HepG2 (cell line): Measurements from ENCODE around the gene GPR25. TPM values are rescaled to one million over a fixed set of nuclear protein-coding genes. Genes with fewer than 3 reads are reported as not detected.

Experiments used
- CBX2 ChIP-seq, 2 experiments: fragments of 200-600 bp in 1 of 2; sonication (generic); formaldehyde crosslinking in 1 of 2; IDR thresholded peaks; 2 replicates each; pipeline versions ENCODE4 v1.7.0 to v1.8.1; 2018 to 2022; ENCODE audit warnings: low read depth in 2 of 2, low read length in 1 of 2, mild to moderate bottlenecking in 1 of 2, missing genetic modification reagents in 1 of 2
- DNMT1 ChIP-seq: sonication (generic); formaldehyde crosslinking; IDR thresholded peaks from 2 replicates; pipeline ENCODE4 v1.5.1; 2020; ENCODE audit warnings: mild to moderate bottlenecking, missing genetic modification reagents
- HDAC1 ChIP-seq: sonication (generic); formaldehyde crosslinking; IDR thresholded peaks from 2 replicates; pipeline ENCODE4 v1.5.1; 2020; ENCODE audit warnings: mild to moderate bottlenecking, missing genetic modification reagents
- KMT2A ChIP-seq: sonication (generic); formaldehyde crosslinking; IDR thresholded peaks from 2 replicates; pipeline ENCODE4 v1.4.0; 2020; ENCODE audit warnings: missing genetic modification reagents
- SCMH1 ChIP-seq: sonication (generic); formaldehyde crosslinking; IDR thresholded peaks from 2 replicates; pipeline ENCODE4 v1.9.0; 2021; ENCODE audit warnings: missing genetic modification reagents, mild to moderate bottlenecking, borderline replicate concordance
- SP2 ChIP-seq: sonication (generic); formaldehyde crosslinking; IDR thresholded peaks from 2 replicates; pipeline ENCODE4 v1.5.1; 2020; ENCODE audit warnings: mild to moderate bottlenecking, missing genetic modification reagents
- TARDBP ChIP-seq: sonication (generic); formaldehyde crosslinking; IDR thresholded peaks from 2 replicates; pipeline ENCODE4 v1.8.0; 2022; ENCODE audit warnings: mild to moderate bottlenecking, missing genetic modification reagents
- TBX2 ChIP-seq: sonication (generic); formaldehyde crosslinking; IDR thresholded peaks from 2 replicates; pipeline ENCODE4 v1.5.0; 2020; ENCODE audit warnings: missing genetic modification reagents, mild to moderate bottlenecking, borderline replicate concordance
- TSC22D2 ChIP-seq: sonication (generic); formaldehyde crosslinking; IDR thresholded peaks from 2 replicates; pipeline ENCODE4 v1.5.1; 2020; ENCODE audit warnings: missing genetic modification reagents, mild to moderate bottlenecking, borderline replicate concordance
- ZNF33B ChIP-seq: sonication (generic); formaldehyde crosslinking; IDR thresholded peaks from 2 replicates; pipeline ENCODE4 v1.5.1; 2020; ENCODE audit warnings: mild to moderate bottlenecking, missing genetic modification reagents
- ZNF567 ChIP-seq: sonication (generic); formaldehyde crosslinking; IDR thresholded peaks from 2 replicates; pipeline ENCODE4 v1.8.1; 2023; ENCODE audit warnings: mild to moderate bottlenecking, missing genetic modification reagents, borderline replicate concordance
- polyA plus RNA-seq, 8 experiments: library from polyadenylated mRNA; depleted of rRNA in 3 of 8; stranded (reverse) in 7 of 8; unstranded in 1 of 8; fragments of >200 nt; fragmentation: Illumina TruSeq in 4 of 8; extraction: Trizol in 4 of 8; gene quantifications; 2 replicates each; pipeline versions ENCODE4 v1.2.1 to v1.2.3, GENCODE V29; 2011 to 2016; ENCODE audit warnings: low read depth in 4 of 8, missing spikeins in 1 of 8, mixed read lengths in 1 of 8; ENCODE audit not compliant: insufficient read depth in 1 of 8
- total RNA-seq, 5 experiments: library from RNA; depleted of rRNA; stranded (reverse); fragments of >200 nt; fragmentation: Illumina TruSeq; extraction: Trizol; gene quantifications; 2 replicates each; pipeline ENCODE4 v1.2.3, GENCODE V29; 2016; ENCODE audit warnings: low read depth in 1 of 5
- TF ChIP-seq, protein P1 (sequence below): sonication (generic); formaldehyde crosslinking; IDR thresholded peaks from 2 replicates; pipeline ENCODE4 v1.4.0; 2020; ENCODE audit warnings: missing genetic modification reagents
- TF ChIP-seq, protein P2 (sequence below): sonication (generic); formaldehyde crosslinking; IDR thresholded peaks from 2 replicates; pipeline ENCODE4 v1.5.0; 2020; ENCODE audit warnings: missing genetic modification reagents
- TF ChIP-seq, protein P3 (sequence below): IDR thresholded peaks from 2 replicates; pipeline ENCODE4 v1.6.1; 2016; ENCODE audit warnings: mild to moderate bottlenecking, missing biosample characterization, missing genetic modification reagents
- TF ChIP-seq, protein P4 (sequence below): sonication (generic); formaldehyde crosslinking; IDR thresholded peaks from 2 replicates; pipeline ENCODE4 v1.4.0; 2020; ENCODE audit warnings: mild to moderate bottlenecking, missing genetic modification reagents, borderline replicate concordance
- TF ChIP-seq, protein P5 (sequence below): sonication (generic); formaldehyde crosslinking; IDR thresholded peaks from 2 replicates; pipeline ENCODE4 v1.4.0; 2020; ENCODE audit warnings: missing genetic modification reagents
- TF ChIP-seq, protein P6 (sequence below): sonication (generic); formaldehyde crosslinking; IDR thresholded peaks from 2 replicates; pipeline ENCODE4 v1.4.0; 2020; ENCODE audit warnings: missing genetic modification reagents

The GPR25 gene
- total and polyA plus RNA-seq, 2 of the 13 experiments (the other 11 are each of a cell fraction or from before 2014, with no cell fraction given), result not detected

DNA sequence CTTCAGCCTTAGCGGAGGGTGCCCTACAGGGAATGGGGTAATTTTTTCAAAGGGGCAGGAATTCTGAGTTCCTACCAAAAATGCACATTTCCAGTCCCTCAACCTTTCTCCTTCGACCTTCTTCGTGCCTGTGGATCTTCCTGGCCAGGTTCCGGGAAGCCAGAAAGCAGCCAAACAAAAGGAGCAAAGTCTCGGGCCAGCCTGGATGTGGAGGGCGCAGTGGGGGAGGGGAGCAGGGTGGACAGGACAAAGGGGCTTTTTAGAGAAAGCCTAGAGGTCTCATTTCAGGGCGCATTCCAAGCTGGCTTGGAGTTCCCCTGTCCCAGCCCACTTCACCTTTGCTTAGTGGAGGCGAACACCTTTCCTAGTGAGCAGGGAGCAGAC is 19.0 kb downstream of the GPR25 start (continued):
- TF ChIP-seq, protein P1, sequence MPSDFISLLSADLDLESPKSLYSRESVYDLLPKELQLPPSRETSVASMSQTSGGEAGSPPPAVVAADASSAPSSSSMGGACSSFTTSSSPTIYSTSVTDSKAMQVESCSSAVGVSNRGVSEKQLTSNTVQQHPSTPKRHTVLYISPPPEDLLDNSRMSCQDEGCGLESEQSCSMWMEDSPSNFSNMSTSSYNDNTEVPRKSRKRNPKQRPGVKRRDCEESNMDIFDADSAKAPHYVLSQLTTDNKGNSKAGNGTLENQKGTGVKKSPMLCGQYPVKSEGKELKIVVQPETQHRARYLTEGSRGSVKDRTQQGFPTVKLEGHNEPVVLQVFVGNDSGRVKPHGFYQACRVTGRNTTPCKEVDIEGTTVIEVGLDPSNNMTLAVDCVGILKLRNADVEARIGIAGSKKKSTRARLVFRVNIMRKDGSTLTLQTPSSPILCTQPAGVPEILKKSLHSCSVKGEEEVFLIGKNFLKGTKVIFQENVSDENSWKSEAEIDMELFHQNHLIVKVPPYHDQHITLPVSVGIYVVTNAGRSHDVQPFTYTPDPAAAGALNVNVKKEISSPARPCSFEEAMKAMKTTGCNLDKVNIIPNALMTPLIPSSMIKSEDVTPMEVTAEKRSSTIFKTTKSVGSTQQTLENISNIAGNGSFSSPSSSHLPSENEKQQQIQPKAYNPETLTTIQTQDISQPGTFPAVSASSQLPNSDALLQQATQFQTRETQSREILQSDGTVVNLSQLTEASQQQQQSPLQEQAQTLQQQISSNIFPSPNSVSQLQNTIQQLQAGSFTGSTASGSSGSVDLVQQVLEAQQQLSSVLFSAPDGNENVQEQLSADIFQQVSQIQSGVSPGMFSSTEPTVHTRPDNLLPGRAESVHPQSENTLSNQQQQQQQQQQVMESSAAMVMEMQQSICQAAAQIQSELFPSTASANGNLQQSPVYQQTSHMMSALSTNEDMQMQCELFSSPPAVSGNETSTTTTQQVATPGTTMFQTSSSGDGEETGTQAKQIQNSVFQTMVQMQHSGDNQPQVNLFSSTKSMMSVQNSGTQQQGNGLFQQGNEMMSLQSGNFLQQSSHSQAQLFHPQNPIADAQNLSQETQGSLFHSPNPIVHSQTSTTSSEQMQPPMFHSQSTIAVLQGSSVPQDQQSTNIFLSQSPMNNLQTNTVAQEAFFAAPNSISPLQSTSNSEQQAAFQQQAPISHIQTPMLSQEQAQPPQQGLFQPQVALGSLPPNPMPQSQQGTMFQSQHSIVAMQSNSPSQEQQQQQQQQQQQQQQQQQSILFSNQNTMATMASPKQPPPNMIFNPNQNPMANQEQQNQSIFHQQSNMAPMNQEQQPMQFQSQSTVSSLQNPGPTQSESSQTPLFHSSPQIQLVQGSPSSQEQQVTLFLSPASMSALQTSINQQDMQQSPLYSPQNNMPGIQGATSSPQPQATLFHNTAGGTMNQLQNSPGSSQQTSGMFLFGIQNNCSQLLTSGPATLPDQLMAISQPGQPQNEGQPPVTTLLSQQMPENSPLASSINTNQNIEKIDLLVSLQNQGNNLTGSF, result no peak
- TF ChIP-seq SCMH1 (no peak), TSC22D2 (CRISPR knock-in tag) (0 out of 2 replicates have a peak, but pooled peaks have one; percentile 6), TARDBP (CRISPR knock-in tag) (no peak), SP2 (CRISPR knock-in tag) (no peak), DNMT1 (no peak), ZNF567 (CRISPR knock-in tag) (no peak), CBX2 (IDR thresholded peaks at IDR 0.05; ENCODE audit: low read depth, low read length) (no peak), CBX2 (CRISPR knock-in tag; IDR thresholded peaks at IDR 0.05; ENCODE audit: low read depth) (no peak), HDAC1 (CRISPR knock-in tag) (peak; percentile 56; the same call in 1 of the 2 replicates), ZNF33B (CRISPR knock-in tag) (no peak), KMT2A (CRISPR knock-in tag) (no peak), TBX2 (CRISPR knock-in tag) (peak; percentile 24; the same call in 1 of the 2 replicates)
- TF ChIP-seq, protein P2, sequence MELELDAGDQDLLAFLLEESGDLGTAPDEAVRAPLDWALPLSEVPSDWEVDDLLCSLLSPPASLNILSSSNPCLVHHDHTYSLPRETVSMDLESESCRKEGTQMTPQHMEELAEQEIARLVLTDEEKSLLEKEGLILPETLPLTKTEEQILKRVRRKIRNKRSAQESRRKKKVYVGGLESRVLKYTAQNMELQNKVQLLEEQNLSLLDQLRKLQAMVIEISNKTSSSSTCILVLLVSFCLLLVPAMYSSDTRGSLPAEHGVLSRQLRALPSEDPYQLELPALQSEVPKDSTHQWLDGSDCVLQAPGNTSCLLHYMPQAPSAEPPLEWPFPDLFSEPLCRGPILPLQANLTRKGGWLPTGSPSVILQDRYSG (CRISPR knock-in tag), result no peak
- TF ChIP-seq, protein P3, sequence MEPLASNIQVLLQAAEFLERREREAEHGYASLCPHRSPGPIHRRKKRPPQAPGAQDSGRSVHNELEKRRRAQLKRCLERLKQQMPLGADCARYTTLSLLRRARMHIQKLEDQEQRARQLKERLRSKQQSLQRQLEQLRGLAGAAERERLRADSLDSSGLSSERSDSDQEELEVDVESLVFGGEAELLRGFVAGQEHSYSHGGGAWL (CRISPR knock-in tag), result no peak
- TF ChIP-seq, protein P4, sequence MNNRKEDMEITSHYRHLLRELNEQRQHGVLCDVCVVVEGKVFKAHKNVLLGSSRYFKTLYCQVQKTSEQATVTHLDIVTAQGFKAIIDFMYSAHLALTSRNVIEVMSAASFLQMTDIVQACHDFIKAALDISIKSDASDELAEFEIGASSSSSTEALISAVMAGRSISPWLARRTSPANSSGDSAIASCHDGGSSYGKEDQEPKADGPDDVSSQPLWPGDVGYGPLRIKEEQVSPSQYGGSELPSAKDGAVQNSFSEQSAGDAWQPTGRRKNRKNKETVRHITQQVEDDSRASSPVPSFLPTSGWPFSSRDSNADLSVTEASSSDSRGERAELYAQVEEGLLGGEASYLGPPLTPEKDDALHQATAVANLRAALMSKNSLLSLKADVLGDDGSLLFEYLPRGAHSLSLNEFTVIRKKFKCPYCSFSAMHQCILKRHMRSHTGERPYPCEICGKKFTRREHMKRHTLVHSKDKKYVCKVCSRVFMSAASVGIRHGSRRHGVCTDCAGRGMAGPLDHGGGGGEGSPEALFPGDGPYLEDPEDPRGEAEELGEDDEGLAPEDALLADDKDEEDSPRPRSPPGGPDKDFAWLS, result no peak; the same call in 1 of the 2 replicates
- TF ChIP-seq, protein P5, sequence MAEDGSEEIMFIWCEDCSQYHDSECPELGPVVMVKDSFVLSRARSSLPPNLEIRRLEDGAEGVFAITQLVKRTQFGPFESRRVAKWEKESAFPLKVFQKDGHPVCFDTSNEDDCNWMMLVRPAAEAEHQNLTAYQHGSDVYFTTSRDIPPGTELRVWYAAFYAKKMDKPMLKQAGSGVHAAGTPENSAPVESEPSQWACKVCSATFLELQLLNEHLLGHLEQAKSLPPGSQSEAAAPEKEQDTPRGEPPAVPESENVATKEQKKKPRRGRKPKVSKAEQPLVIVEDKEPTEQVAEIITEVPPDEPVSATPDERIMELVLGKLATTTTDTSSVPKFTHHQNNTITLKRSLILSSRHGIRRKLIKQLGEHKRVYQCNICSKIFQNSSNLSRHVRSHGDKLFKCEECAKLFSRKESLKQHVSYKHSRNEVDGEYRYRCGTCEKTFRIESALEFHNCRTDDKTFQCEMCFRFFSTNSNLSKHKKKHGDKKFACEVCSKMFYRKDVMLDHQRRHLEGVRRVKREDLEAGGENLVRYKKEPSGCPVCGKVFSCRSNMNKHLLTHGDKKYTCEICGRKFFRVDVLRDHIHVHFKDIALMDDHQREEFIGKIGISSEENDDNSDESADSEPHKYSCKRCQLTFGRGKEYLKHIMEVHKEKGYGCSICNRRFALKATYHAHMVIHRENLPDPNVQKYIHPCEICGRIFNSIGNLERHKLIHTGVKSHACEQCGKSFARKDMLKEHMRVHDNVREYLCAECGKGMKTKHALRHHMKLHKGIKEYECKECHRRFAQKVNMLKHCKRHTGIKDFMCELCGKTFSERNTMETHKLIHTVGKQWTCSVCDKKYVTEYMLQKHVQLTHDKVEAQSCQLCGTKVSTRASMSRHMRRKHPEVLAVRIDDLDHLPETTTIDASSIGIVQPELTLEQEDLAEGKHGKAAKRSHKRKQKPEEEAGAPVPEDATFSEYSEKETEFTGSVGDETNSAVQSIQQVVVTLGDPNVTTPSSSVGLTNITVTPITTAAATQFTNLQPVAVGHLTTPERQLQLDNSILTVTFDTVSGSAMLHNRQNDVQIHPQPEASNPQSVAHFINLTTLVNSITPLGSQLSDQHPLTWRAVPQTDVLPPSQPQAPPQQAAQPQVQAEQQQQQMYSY (CRISPR knock-in tag), result peak; percentile 50; the same call in 1 of the 2 replicates
- TF ChIP-seq, protein P6, sequence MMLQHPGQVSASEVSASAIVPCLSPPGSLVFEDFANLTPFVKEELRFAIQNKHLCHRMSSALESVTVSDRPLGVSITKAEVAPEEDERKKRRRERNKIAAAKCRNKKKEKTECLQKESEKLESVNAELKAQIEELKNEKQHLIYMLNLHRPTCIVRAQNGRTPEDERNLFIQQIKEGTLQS, result no peak
